ENCODE data around the gene PFKL. TPM values are rescaled to one million over a fixed set of nuclear protein-coding genes. Genes with fewer than 3 reads are reported as not detected.

PFKL gene
- total RNA-seq, 4 donors from 2014 or later, result 11.9 to 20.6 (median 16.8) TPM

- ATAC-seq (no peak), DNase-seq (no peak)
- intact Hi-C loops (cut with DNase I; ENCODE audit: low total_unique reads) (no loop called here), in situ Hi-C loops (cut with MboI; ENCODE audit: low sequenced_read_pairs in 4 of 4) (no loop called here)
- Histone ChIP-seq H3K4me3 (no peak overlapping the region), H3K36me3 (no peaks in the 10 kb centered on the region), H3K27ac (no peak overlapping the region), H3K4me1 (no peaks in the 10 kb centered on the region), H3K9me3 (no peaks in the 10 kb centered on the region), H3K27me3 (peaks cover 0 to 3% (median 0%) of the 10 kb centered on the region in 3 donors)
- no peak for TF ChIP-seq CTCF (IDR thresholded peaks at IDR 0.05 in 4 of 5, conservative IDR thresholded peaks at IDR 0.05 in 1 of 5)
- no peak for TF ChIP-seq POLR2A (IDR thresholded peaks at IDR 0.05)
Observed at GRCh38 chr21:44259082-44259705, 40.7 kb upstream of the PFKL start.

- intact Hi-C loops (cut with DNase I; ENCODE audit: low total_unique reads) (no loop called here), in situ Hi-C loops (cut with MboI; ENCODE audit: low sequenced_read_pairs in 4 of 4) (no loop called here)
- Histone ChIP-seq H3K4me1 (no peaks in the 10 kb centered on the region), H3K4me3 (no peak overlapping the region), H3K27ac (no peak overlapping the region), H3K9me3 (no peaks in the 10 kb centered on the region), H3K27me3 (peaks cover 0 to 3% (median 0%) of the 10 kb centered on the region in 3 donors), H3K36me3 (no peaks in the 10 kb centered on the region)
- DNase-seq, result no peak
- ATAC-seq, result no peak
- TF ChIP-seq CTCF (IDR thresholded peaks at IDR 0.05 in 4 of 5, conservative IDR thresholded peaks at IDR 0.05 in 1 of 5), result no peak
- TF ChIP-seq POLR2A (IDR thresholded peaks at IDR 0.05), result no peak
Observed at GRCh38 chr21:44260066-44260465, 39.8 kb upstream of the PFKL start.

GRCh38 chr21:44260791-44261631, 38.8 kb upstream of the PFKL start:
- intact Hi-C loops (cut with DNase I; ENCODE audit: low total_unique reads) (no loop called here), in situ Hi-C loops (cut with MboI; ENCODE audit: low sequenced_read_pairs in 4 of 4) (no loop called here)
- no peak overlapping the region for H3K27ac ChIP-seq
- ATAC-seq (no peak), DNase-seq (no peak)
- H3K36me3 ChIP-seq, result no peaks in the 10 kb centered on the region
- no peak overlapping the region for H3K4me3 ChIP-seq
- no peaks in the 10 kb centered on the region for H3K9me3 ChIP-seq
- no peak for TF ChIP-seq POLR2A (IDR thresholded peaks at IDR 0.05)
- TF ChIP-seq CTCF (IDR thresholded peaks at IDR 0.05 in 4 of 5, conservative IDR thresholded peaks at IDR 0.05 in 1 of 5), result no peak
- H3K27me3 ChIP-seq, result peaks cover 0 to 3% (median 0%) of the 10 kb centered on the region in 3 donors
- no peaks in the 10 kb centered on the region for H3K4me1 ChIP-seq

GRCh38 chr21:44261675-44262295, 38.1 kb upstream of the PFKL start, which contains the start of gene DNMT3L:
Gene DNMT3L (minus strand): TSS chr21:44261897. CDS start chr21:44261259, 638 bp downstream.
- in situ Hi-C loops (cut with MboI; ENCODE audit: low sequenced_read_pairs in 4 of 4) (no loop called here), intact Hi-C loops (cut with DNase I; ENCODE audit: low total_unique reads) (no loop called here)
- Histone ChIP-seq H3K4me3 (no peak within 1 kb of the TSS), H3K27me3 (peaks cover 0 to 3% (median 0%) of the 10 kb centered on the region in 3 donors), H3K27ac (no peak within 1 kb of the TSS), H3K36me3 (no peaks in the 10 kb centered on the region), H3K9me3 (no peaks in the 10 kb centered on the region), H3K4me1 (no peaks in the 10 kb centered on the region)
- TF ChIP-seq POLR2A (IDR thresholded peaks at IDR 0.05) (no peak), CTCF (IDR thresholded peaks at IDR 0.05 in 4 of 5, conservative IDR thresholded peaks at IDR 0.05 in 1 of 5) (no peak)
- ATAC-seq (no peak), DNase-seq (no peak)

Measured in gastrocnemius medialis (tissue), 4 donors.